ENCODE data around the gene CSTF2.

The CSTF2 gene

DNA sequence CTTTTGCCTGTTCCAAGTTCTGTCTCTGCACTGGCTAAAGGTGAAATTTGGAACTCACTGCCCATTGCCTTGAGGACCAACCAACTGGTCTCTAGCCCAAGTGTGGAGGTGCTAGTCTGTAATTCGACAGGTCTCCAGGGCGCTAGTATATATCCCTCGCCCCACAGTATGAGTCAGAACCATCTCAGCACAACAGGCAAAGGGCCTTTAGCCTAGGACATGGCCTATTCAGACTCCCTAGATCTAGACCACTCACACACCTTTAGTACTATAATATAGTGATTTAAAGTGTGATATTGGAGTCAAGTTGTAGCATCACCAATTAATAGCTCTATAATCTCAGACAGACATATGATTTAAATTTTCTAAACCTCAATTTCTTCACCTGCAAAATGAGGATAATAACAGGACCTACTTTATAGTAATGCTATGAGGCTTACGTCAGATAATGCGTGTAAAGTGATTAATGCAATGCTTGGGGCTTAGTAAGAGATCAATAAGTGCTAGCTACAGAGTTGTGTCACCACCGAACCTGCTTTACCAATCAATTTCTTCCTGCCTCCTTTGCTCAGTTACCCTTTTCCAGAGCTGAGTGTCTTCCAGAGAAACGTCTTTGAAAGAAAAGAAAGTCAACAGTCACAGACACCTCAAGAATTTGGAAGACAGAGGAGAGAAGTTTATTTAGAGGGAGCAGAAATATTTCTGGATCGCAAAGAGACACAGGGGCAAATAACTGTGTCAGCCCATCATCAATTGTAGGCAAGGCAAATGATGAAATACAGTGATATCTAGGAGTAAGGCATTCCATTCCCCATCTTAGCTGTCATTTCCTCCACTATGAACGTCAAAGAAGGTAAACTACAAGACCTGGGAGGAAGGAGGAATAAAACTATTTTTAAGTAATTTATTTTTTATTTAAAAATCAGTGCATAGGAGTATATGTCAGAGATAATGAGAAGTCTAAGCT, 51.7 kb downstream of the CSTF2 start:
- DNase-seq (ENCODE audit: low spot score): no peak

DNA sequence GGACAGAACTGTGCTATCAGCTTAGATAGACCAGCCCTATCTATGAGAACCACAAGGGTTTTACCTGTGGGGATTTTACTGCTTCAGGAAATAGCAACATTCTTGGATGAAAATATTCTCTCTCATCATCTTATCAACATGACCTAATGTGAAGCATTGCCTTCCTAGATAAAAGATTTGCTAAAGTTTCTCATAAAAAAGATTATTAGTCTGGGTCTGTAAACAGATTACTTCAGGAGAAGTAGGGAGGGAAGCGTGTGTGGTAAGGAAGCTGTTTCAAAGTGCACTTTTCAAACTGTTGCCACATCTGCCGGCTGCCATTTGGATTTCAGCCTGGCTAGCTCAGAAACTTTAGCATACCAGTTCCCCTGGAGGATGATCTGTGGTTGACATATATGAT, 54.1 kb downstream of the CSTF2 start, which contains the start of gene NOX1:
NOX1 (minus strand) TSS at position 35 of the 400 bp plus-strand sequence. CDS start 220 bp downstream, outside the sequence.
- DNase-seq (ENCODE audit: low spot score): no peak

DNA sequence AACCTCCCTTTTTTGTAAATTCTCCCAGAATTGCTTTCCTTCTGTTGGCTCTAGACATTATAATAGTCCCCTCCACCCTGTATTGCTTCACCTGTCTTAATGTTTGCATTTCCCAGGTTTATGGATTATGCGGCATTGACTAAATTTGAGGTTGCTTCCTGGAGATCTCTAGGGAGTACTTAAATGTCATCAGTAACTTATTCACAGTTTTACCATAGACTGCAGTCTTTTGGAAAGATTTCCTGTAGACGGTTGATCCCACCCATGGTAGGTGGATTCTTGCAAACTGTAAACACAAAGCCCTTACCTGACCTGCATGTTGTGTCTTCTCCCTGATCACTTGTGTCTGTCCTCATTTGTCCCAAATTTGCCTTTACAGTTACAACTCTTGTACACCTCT, 60.2 kb downstream of the CSTF2 start:
- DNase-seq (ENCODE audit: low spot score): no peak

DNA sequence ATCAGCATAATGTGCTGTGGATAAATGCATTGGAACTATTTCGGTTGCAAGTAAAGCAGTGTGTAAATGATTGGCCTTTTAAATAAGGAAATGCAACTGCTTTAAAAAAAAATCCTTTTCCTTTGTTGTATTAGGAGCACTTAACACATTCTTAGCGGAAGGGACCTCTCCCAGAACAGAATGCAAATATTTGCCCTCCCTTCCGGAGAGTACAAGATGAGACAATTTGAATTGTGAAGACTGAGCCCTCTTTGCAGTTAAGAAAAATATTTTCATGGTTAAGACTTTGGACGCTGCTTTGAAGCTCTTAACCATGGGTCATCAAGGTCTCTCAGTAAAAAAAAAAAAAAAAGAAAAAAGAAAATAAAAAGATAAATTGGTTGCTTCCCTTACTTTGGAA, 63.5 kb downstream of the CSTF2 start:
- no peak for DNase-seq (ENCODE audit: low spot score)
